Tongue (tissue), 3 donors: ENCODE measurements around the gene ZFYVE26. TPM values are rescaled to one million over a fixed set of nuclear protein-coding genes. Genes with fewer than 3 reads are reported as not detected.
"Not testable (repeated sequence)": the region's sequence is repeated elsewhere in the genome, so short reads cannot be mapped to it uniquely, and the experiment has no call there.

Source experiments
- DNase-seq: peaks from one replicate; pipeline ENCODE4 v3.0.0-alpha.2; 2015
- small RNA-seq: library from RNA; depleted of rRNA; stranded (forward); fragments of <200 nt; gene quantifications from one replicate; pipeline ENCODE3, GENCODE V24; 2014; ENCODE audit warnings: low replicate concordance
- total RNA-seq: library from RNA; depleted of rRNA; stranded (reverse); fragments of >200 nt; gene quantifications from one replicate; pipeline ENCODE4 v1.2.3, GENCODE V29; 2014

Gene ZFYVE26
- total RNA-seq, 1 donor from 2014 or later, result 17.4 TPM

GRCh38 chr14:67705211-67705610 is 111.2 kb downstream of the ZFYVE26 start:
- no peak for DNase-seq

GRCh38 chr14:67704484-67705089 is 111.8 kb downstream of the ZFYVE26 start:
- peak; percentile 77 for DNase-seq

GRCh38 chr14:67703997-67704396 is 112.4 kb downstream of the ZFYVE26 start:
- no peak for DNase-seq

- not testable (repeated sequence) for DNase-seq
Observed at GRCh38 chr14:67701492-67701891, 114.9 kb downstream of the ZFYVE26 start, which contains the start of gene RDH12. TSS of gene RDH12 (plus strand) at chr14:67701886. CDS start at chr14:67722643, 20,757 bp downstream.

GRCh38 chr14:67698179-67698578 is 118.2 kb downstream of the ZFYVE26 start:
- no peak for DNase-seq

- DNase-seq, result no peak
Observed at GRCh38 chr14:67697006-67697405, 119.4 kb downstream of the ZFYVE26 start.

Small RNA genes within 50 kb of the gene (small RNA-seq; reads per million reads assigned to genes)
- gene AL049779.3 (not detected), gene RN7SL369P (not detected)

Other genes with a start within 250 kb of the ZFYVE26 start
- 16.0 TPM for gene PIGH, start 216.3 kb downstream of the ZFYVE26 start, total RNA-seq
- gene ARG2, start 196.7 kb downstream of the ZFYVE26 start, total RNA-seq, result 3.9 TPM
- gene VTI1B, start 142.0 kb downstream of the ZFYVE26 start, total RNA-seq, result 37.8 TPM
- 49.4 TPM for gene RDH11, start 120.8 kb downstream of the ZFYVE26 start, total RNA-seq
- gene RDH12, start 114.7 kb downstream of the ZFYVE26 start, total RNA-seq, result 0.10 TPM
- 37.8 TPM for gene RAD51B, start 3.2 kb upstream of the ZFYVE26 start, total RNA-seq